GM19035 (cell line): Measurements from ENCODE around the gene RABGAP1L.
"Not testable (repeated sequence)": the region's sequence is repeated elsewhere in the genome, so short reads cannot be mapped to it uniquely, and the experiment has no call there.

Source experiments
- ATAC-seq: cut with Tn5 transposase; IDR thresholded peaks from one replicate; pipeline ENCODE4 v1.9.1; 2021; ENCODE audit not compliant: unreplicated experiment

RABGAP1L gene

DNA sequence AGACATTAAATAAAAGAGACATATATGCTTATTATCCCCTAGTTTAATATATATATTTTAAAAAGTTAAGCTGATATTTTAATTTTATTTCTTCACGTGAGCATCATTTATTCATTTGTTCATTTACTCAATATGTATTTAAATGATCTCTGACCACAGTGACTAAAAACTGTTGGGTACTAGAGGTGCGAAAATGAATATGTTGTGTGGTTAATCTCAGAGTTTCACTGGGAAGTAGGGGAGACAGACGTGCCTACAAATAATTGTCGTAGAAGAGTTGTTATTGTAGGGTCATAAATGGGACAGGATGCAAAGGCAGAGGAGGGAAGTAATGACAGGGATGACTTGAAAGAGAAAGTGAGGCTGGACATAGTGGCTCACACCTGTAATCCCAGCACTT is 627.4 kb downstream of the RABGAP1L start:
- peak; percentile 79 for ATAC-seq

DNA sequence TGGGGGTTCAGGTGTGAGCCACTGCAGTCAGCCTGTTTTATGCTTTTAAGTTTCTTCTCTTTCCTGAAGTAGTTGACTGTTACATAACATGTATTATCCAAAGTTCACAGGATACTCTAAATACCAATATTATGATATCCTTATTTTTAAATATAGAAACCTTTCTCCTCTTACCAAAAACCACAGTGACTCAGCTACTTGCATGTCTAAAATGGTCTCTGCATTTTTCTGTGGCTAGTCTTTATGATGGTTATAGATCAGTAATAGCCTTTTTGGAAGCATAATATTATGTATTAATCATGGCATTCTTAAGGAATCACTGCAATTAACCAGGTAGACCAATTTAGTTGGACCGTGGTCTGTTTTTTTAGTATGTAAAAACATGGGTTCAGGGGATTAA is 629.7 kb downstream of the RABGAP1L start:
- ATAC-seq, result no peak

DNA sequence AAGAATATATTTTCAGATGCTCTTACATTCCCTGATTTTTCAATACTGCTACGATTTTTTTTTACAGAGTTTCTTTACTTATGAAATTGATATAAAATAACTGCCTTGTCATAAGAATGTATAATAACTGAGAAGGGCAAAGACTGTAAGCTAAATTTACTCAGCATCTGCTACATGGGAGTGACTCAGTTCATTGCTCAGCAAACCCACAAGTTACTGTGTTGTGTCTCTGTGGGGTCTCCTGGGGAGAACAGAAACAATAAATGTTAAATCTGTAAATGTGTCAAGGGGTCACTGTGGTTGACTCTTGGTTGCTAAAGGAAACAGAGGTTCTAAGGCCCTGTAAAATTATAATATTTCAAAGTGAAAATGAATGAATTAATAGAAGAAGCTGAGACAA is 630.1 kb downstream of the RABGAP1L start:
- ATAC-seq, result no peak

DNA sequence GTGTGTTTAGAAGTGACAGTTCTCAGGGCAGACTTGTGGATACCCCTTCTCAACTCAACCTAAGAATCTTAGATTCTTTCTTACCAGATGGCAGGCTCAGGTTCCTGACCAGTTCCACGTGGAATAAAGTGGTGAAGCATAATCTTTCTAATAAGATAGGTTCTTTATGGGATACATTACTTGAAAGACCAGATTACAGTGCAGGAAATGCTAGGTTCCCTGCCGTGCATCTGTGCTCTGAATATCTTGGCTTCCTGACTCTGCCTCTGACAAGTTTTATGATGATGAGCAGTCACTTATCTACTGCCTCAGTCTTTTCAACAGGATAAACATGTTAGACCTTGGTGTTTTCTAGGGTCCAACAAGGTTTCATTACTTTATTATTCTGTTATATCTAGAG is 632.5 kb downstream of the RABGAP1L start:
- no peak for ATAC-seq

DNA sequence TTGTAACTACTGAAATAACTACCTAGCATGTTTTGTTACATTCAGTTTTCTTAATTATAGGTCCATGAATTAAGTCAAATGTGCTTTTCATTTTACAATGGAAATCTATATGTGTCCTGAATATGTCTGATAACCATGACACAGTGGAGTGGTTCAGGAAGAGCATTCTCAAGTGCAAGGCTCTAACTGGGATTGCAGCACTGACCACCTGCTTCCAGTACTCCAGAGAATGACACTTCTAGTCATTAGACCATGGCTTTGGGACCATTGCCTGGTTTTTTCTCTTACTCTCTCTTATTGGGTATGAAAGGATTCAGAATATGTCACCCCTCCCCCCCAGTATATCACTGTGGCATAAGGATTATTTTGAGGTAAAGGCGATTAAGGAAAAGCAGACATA is 635.5 kb downstream of the RABGAP1L start:
- ATAC-seq, result no peak

DNA sequence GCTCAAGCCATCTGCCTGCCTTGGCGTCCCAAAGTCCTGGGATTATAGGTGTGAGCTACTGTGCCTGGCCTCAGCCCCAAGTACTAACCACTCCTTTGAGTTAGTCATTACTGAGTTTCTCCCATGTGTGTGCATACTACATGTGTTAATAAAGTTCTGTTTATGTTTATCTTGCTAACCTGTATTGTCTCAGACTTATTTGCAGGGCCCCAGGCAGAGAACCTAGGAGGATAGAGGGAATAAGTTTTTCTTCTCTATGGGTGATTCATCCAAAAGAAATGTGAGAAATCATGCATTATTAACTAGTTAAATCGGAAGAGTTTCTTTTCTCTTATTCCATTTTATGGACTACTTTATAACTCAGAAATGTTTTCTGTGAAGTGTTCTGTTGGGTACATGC is 636.5 kb downstream of the RABGAP1L start:
- ATAC-seq, result no peak

DNA sequence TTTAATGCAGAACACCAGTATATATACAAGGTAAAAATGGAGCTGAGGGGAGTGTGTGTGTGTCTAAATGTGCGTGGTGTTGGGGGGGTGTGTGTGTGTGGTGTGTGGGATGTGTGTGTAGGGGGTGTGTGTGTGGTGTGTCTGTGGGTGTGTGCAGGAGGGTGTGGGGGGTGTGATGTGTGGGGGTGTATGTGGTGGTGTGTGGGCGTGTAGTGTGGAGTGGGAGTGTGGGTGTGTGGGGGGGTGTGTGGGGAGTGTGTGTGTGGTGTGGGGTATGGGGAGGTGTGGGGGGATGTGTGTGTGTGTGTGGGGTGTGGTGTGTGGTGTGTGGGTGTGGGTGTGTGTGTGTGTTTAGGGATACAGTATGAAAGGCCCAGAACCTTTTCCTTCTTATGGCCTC is 638.1 kb downstream of the RABGAP1L start:
- ATAC-seq, result no peak

DNA sequence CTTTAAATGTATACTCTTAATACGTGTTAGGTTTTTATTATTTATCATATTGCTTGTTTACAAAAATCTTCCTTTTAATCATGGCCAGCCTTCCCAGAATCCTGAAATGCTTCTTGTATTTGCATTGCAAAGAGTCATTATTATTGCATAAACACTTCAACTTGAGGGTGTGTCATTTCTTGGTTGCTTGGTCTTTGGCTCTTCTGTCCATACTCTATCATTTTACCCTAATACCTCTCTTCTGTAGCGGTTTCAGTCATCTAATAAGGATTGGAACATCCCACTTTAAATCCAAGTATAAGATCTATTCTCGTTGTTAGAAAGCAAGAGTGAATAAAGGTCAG is 639.8 kb downstream of the RABGAP1L start:
- ATAC-seq, result no peak

DNA sequence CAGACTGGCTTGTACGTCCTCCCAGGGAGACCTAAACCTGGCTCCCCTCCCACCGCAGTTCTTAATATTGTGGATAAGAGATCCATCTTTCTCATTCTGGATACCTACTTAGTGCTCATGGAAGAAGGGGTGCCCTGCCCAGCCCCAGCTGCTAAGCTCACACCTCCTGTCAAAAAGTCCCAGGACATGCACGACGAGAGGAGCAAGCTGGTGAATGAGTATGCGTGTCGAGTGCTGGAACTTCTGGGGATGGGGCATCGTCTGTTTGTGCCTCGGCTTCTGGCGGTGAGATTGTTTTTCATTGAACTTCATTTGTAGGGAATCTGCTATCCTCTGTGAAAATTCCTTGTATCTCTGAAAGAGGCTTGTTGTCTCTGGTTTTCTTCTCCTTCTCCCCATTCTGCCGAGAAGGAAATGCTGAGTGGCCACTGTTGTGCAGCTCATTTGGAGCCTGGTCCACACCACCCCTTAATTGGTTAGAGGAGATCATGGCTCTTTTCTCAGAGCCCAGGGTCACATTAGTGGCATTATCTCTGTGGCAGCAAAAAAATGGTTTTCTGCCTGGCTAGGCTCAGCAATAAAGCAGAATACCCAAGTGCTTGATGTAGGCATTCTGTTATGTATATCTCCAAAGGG is 641.0 kb downstream of the RABGAP1L start:
- ATAC-seq, result no peak

DNA sequence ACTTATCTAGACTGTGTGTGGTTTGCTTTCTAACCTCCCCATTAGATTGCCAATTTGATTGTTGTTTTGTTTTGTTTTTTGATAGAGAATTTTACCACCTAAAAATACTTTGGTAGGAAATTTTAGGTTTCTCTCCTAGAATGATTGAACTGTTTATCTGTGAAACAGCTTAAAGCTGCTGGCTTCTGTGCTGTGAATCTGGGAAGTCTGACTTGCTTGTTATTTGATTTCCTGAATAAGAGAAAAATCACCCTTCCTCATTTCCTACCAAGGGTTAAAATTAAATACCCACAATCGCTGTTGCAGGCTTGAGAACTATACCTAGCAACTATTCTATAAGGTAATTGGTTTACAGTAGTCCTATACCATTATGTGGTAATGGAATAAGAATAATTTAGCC is 641.6 kb downstream of the RABGAP1L start:
- no peak for ATAC-seq

DNA sequence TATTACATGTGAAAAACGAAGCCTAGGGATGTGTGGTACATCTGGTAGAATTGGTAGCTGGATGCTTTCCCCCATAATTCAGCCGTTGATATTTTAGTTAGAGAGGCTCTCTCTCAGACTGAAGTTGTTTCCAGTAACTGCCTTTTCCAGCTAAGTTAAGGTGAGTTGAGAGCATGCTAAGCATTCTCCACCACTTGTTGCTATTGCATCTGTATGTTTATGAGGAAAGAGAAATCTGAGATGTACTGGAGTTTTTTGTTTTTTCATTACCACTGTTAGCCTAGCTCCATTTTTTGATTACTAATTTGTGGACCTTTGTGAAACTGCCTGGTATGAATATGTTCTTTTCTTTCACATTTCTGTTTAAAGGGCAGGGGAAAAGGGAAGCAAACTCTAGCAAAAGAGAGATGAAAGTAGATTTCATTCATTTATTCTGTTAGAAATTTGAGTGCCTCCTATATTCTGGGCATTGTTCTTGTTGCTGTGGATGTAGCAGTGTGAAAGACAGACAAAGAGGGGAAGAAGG is 650.5 kb downstream of the RABGAP1L start:
- no peak for ATAC-seq

DNA sequence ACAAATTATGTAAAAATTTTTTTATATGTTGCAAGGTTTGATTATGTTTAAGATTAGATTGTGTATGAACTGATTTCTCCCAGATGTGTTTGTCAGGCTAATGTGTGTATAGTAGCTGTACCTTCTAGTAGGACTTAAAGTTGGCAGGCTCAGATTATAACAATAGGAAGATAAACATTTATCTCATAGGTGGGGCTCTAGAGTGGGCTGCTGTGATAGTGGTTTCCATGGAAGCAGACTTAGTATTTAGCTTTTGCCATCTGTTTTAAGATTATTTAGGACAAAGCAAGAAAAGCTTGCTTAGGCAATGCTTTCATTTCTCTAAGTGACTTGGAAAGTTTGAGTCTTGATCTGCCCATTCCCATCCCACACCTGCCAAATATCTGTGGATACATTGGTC is 652.7 kb downstream of the RABGAP1L start:
- no peak for ATAC-seq

DNA sequence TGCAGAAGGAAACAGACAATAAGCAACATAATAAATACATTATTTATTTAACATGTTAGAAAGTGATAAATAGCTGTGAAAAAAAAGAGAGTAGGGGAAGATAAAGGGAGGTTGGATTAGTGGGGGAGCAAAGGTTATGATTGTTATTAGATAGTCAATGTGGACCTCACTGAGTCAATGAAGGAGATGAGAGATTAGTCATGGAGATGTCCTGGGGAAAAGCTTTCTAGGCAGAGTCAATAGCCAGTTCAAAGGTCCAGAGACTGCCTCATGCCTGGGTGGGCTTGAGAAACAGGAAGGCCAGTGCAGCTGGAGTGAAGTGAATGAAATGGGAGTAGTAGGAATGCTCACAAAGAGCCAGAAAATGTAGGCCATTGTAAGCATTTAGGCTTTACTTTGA is 653.3 kb downstream of the RABGAP1L start:
- ATAC-seq, result no peak

DNA sequence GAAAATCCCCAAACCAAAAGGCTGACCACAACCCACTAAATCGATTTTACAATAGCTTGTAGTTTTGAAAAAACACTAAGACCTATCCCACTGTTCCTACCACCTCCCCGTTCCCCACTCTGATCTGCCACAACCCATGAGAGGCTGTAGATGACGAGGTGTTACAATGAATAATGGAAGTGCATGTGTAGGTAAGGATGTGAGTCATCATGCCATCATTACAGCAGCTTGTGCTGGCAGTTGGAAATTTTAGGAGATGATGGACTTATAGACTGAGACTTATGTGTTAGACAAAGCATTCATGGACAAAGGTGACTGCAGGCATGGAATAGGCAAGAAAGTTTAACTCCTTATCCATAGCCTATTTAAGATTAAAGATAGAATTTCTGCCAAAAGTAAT is 655.7 kb downstream of the RABGAP1L start:
- peak; percentile 40 for ATAC-seq

DNA sequence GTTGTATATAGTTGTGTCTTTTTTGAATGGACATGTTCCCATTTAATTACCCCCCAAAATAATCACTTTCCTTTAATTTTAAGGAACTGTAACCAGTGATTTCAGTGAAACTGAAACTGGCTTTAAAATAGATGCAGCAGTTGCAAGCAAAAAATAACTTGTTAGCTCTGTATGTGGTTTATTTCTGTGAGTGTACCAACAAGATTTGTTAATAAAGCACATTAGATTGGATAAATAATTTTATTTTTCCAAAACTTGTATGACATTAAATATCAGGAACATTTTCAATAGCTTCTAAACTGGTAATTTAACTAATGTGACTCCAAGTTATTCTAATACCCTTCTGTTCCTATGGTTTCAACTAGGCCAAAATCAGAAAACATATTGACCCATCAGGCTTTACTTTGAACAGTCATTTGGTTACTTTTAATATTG is 656.2 kb downstream of the RABGAP1L start:
- ATAC-seq, result peak; percentile 57

DNA sequence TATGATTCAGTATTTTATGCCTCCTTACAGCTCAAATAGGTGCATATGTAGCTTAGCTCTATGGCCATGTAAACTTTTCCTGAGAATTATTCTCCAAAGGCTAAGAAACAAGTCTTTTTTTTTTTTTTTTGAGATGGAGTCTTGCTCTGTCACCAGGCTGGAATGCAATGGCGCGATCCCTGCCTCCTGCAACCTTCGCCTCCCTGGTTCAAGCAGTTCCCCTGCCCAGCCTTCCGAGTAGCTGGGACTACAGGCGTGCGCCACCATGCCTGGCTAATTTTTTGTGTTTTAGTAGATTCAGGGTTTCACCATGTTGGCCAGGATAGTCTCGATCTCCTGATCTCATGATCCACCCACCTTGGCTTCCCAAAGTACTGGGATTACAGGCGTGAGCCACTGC is 657.3 kb downstream of the RABGAP1L start:
- not testable (repeated sequence) for ATAC-seq

DNA sequence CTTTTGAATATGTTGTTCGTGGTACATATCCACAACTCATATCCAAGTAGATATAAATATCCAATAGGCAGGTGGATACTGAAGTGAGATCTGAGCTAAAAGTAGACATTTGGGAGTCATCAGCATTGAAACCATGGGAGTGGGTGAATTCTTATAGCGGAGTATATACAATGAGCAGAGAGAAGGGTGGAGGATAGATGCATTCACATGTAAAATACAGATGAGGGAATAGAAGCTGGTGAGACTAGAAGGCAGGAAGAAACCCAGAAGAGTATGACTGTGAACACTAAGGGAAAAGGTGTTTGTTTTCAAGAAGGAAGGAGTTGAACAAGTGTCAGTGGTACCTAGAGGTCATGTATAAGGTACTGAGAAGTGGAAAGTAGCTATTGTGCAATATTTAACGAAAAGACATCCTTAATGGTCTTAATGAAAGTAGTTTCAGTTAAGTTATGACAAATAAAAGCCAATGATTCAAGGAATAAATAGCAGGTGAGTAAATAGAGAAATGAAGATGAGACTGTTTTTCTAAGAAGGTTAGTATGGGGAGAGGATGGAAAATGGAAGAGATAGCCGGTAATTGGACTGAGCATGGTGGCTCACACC is 658.8 kb downstream of the RABGAP1L start:
- ATAC-seq, result no peak

DNA sequence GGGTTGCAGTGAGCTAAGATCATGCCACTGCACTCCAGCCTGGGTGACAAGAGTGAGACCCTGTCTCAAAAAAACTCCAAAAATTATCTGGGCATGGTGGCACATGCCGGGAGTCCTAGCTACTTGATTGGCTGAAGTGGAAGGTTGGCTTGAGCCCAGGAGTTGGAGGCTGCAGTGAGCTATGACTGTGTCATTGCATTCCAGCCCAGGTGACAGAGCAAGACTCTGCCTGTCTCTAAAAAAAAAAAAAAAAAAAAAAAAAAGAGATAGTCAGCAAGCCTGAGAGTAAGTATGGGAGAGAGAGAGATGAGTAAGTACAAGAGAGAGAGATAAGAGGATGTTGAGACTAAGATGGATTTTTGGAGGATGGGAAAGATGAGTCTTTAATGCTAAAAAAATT is 659.6 kb downstream of the RABGAP1L start:
- ATAC-seq, result no peak

DNA sequence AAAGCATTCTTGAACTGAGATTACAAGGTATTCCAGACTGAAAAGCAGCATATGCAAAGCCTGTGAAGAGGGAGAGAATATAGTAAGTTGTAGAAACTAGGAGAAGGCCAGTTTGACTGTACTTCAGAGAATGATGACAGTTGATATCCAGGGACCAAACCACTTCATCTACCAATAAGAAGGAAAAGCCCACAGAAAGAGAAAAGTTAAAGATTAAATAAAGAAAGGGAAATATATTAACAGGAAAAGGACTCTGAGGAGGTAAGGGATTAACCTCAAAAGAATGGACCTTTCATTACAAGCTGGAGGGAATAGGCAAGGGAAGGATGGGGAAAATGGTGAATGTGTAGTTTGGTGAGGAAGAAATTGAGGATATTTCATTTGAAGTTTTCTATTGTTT is 660.3 kb downstream of the RABGAP1L start:
- no peak for ATAC-seq

DNA sequence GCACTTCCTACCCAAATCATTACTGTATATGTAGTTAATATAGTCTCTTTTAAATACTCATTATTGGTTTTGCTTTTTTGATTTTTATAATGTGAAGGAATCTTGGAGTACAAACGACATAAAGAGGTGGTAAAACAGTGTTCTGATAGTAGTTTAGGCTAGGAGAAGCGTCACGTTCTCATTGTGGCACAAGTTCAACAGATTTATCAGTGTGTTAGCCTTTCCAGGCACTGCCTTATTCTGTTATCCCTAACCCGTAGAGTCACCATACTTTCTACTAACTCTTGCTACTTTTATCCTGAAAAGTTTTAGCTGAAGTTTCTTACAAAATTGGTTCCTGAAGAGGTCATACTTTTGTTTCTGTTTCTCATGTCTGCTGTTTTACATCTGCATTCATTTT is 665.8 kb downstream of the RABGAP1L start:
- no peak for ATAC-seq

DNA sequence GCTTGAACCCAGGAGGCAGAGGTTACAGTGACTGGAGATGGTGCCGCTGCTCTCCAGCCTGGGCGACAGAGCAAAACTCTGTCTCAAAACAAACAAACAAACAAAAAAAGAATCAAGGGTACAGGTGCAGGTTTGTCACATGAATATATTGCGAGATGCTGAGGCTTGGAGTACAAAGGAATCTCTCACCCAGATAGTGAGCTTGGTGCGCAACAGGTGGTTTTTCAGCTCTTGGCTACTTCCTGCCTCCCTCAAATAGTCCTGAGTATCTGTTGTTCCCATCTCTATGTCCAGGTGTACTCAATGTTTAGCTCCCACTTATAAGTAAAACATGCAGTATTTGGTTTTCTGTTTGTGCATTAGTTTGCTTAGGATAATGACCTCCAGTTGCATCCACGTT is 666.5 kb downstream of the RABGAP1L start:
- ATAC-seq, result no peak

DNA sequence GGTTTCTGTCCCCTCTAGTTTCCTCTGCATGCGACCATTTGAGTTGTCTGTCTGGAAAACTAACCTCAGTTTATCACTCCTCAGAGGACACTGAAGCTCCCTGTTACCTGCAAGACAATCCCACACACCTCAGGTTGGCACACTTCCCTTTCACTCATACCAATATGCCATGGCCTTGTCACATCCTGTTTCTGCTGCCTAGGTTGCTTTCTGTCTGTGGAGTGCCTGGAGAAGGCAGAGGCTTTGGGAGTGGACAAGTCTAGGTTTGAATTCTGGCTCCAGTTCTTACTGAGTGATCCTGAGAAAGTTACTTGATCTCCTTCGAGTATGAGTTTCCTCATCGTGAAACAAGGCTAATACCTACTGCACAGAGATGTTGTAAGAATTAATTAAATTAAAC is 668.9 kb downstream of the RABGAP1L start:
- no peak for ATAC-seq

DNA sequence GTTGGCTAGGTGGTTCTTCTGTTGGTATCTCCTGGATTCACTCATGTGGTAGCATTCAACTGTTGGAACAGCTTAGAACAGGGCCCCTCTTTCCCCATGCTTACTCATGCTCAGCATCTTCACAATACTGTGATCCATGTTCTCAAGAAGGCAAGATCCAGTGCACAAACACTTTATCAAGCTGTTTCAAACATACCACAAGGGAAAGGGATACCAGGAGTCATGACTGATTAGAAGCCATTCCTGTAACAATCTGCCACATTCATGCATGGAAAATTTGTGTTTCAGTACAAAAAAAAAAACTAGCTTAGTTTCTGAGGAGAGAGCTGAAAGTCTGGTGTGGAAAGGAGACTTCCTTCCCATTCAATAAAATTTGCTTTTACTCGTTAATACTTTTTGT is 670.7 kb downstream of the RABGAP1L start:
- ATAC-seq, result no peak
